Adrenal gland (tissue), 12 donors: ENCODE results near the gene NOP9. TPM values are rescaled to one million over a fixed set of nuclear protein-coding genes. Genes with fewer than 3 reads are reported as not detected.

Experiments used
- DNase-seq, 7 donors: peaks; one replicate each; pipeline ENCODE4 v3.0.0-alpha.2; 2019 to 2020
- H3K27ac ChIP-seq, 5 donors: fragments of 200-600 bp; sonication (generic) in 4 of 5; 1 replicate in 3 of 5; 2 replicates in 2 of 5; pipeline versions ENCODE4 v1.5.1 to v1.8.0; 2016 to 2020; ENCODE audit warnings: mild to moderate bottlenecking in 1 of 5
- H3K27me3 ChIP-seq: fragments of 200-600 bp; 2 replicates; pipeline ENCODE4 v1.8.0; 2021
- H3K36me3 ChIP-seq, 2 donors: fragments of 200-600 bp; replicated peaks in 1 of 2; 1 replicate in 1 of 2; 2 replicates in 1 of 2; pipeline versions ENCODE4 v1.5.1 to v1.8.0; 2018 to 2022
- H3K4me1 ChIP-seq, 2 donors: fragments of 200-600 bp; replicated peaks in 1 of 2; 1 replicate in 1 of 2; 2 replicates in 1 of 2; pipeline versions ENCODE4 v1.5.1 to v1.8.0; 2018 to 2021
- H3K4me3 ChIP-seq, 4 donors: fragments of 200-600 bp; sonication (generic) in 3 of 4; one replicate each; pipeline ENCODE4 v1.5.1; 2016 to 2018
- H3K9me3 ChIP-seq, 3 donors: fragments of 200-600 bp; sonication (generic) in 1 of 3; replicated peaks in 1 of 3; 1 replicate in 2 of 3; 2 replicates in 1 of 3; pipeline versions ENCODE4 v1.5.1 to v1.8.0; 2016 to 2021
- POLR2A ChIP-seq, 2 donors: fragments of 450-650 bp; IDR thresholded peaks; one replicate each; pipeline ENCODE4 v1.6.1; 2017; ENCODE audit warnings: antibody characterized with exemption in 2 of 2, mild to moderate bottlenecking in 2 of 2, moderate library complexity in 1 of 2
- WGBS, 4 donors: extraction: QIAGEN DNeasy Blood & Tissue Kit in 2 of 4; methylation state at CpG; one replicate each; pipeline versions ENCODE4 v1.1.5 to v1.1.7; 2013 to 2017; 5-methylcytosine and 5-hydroxymethylcytosine counted together
- intact Hi-C, 2 donors: fragments of 100-400 bp; cut with DNase I; formaldehyde crosslinking; loops; one replicate each; pipeline versions ENCODE4 v1.14.1 to v1.15.0; 2022 to 2023
- polyA plus RNA-seq, 3 donors: library from polyadenylated mRNA; stranded (reverse); fragments of 200-250 nt in 2 of 3; fragments of 350-450 nt in 1 of 3; fragmentation: Illumina TruSeq in 1 of 3; extraction: RNeasy Lipid Tissue Mini Kit (QIAGEN cat#74804) in 1 of 3; gene quantifications; one replicate each; pipeline ENCODE4 v1.2.3, GENCODE V29; 2013 to 2014
- total RNA-seq, 9 donors: library from RNA; depleted of rRNA in 4 of 9; stranded (reverse); fragments of >200 nt in 4 of 9; fragments of 120-200 nt in 1 of 9; fragmentation: NEBNext Ultra II Directional in 1 of 9; extraction: Animal tissue kit (Norgen Biotek cat#: 25700) in 1 of 9; gene quantifications; one replicate each; pipeline versions ENCODE4 v1.1.0 to v1.2.4, GENCODE V29; 2013 to 2023
- TF ChIP-seq, protein P1 (sequence below), 6 experiments: fragments of 450-650 bp in 4 of 6; fragments of 200-600 bp in 2 of 6; sonication (generic) in 1 of 6; IDR thresholded peaks; 1 replicate in 5 of 6; 2 replicates in 1 of 6; pipeline versions ENCODE4 v1.5.1 to v1.8.0; 2016 to 2021; ENCODE audit warnings: antibody characterized with exemption in 6 of 6, mild to moderate bottlenecking in 2 of 6, moderate library complexity in 1 of 6
- donor health status: healthy with polysubstance abuse.
- donor health status: Bipolar disorder and iron deficiency.
- donor health status: DM: yes; HTN: yes; CAD: no.
- donor health status: DM: no; HTN: no; CAD: no.
- donor health status: DM: no; HTN: no; CAD: no.
- donor health status: DM: yes; HTN: yes; CAD: no.

NOP9 gene
- total and polyA plus RNA-seq, 12 donors, result 9.1 to 28.2 (median 18.2) TPM

GRCh38 chr14:24323341-24323740, 23.7 kb downstream of the NOP9 start:
- intact Hi-C loops, result no loop called here
- Histone ChIP-seq H3K27me3 (no peaks in the 10 kb centered on the region), H3K4me1 (no peaks in the 10 kb centered on the region), H3K9me3 (no peaks in the 10 kb centered on the region), H3K36me3 (no peaks in the 10 kb centered on the region), H3K27ac (no peak overlapping the region), H3K4me3 (no peak overlapping the region)
- 58 to 68% (median 61%) methylated on average over 2 to 3 of the region's 3 CpGs for WGBS, 4 donors
- DNase-seq, result no peak
- TF ChIP-seq, protein P1, sequence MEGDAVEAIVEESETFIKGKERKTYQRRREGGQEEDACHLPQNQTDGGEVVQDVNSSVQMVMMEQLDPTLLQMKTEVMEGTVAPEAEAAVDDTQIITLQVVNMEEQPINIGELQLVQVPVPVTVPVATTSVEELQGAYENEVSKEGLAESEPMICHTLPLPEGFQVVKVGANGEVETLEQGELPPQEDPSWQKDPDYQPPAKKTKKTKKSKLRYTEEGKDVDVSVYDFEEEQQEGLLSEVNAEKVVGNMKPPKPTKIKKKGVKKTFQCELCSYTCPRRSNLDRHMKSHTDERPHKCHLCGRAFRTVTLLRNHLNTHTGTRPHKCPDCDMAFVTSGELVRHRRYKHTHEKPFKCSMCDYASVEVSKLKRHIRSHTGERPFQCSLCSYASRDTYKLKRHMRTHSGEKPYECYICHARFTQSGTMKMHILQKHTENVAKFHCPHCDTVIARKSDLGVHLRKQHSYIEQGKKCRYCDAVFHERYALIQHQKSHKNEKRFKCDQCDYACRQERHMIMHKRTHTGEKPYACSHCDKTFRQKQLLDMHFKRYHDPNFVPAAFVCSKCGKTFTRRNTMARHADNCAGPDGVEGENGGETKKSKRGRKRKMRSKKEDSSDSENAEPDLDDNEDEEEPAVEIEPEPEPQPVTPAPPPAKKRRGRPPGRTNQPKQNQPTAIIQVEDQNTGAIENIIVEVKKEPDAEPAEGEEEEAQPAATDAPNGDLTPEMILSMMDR (IDR thresholded peaks at IDR 0.05), result no peak
- TF ChIP-seq POLR2A (IDR thresholded peaks at IDR 0.05), result no peak

- 67 to 84% (median 74%) methylated on average over 4 to 6 of the region's 6 CpGs for WGBS, 4 donors
- H3K36me3 ChIP-seq, result no peaks in the 10 kb centered on the region
- no peaks in the 10 kb centered on the region for H3K4me1 ChIP-seq
- intact Hi-C loops, result no loop called here
- no peak for DNase-seq
- H3K4me3 ChIP-seq, result no peak overlapping the region
- H3K27me3 ChIP-seq, result no peaks in the 10 kb centered on the region
- no peak overlapping the region for H3K27ac ChIP-seq
- H3K9me3 ChIP-seq, result no peaks in the 10 kb centered on the region
- no peak for TF ChIP-seq POLR2A (IDR thresholded peaks at IDR 0.05)
- TF ChIP-seq, protein P1 (IDR thresholded peaks at IDR 0.05), result no peak
Observed at GRCh38 chr14:24324024-24324423, 24.4 kb downstream of the NOP9 start.

DNA sequence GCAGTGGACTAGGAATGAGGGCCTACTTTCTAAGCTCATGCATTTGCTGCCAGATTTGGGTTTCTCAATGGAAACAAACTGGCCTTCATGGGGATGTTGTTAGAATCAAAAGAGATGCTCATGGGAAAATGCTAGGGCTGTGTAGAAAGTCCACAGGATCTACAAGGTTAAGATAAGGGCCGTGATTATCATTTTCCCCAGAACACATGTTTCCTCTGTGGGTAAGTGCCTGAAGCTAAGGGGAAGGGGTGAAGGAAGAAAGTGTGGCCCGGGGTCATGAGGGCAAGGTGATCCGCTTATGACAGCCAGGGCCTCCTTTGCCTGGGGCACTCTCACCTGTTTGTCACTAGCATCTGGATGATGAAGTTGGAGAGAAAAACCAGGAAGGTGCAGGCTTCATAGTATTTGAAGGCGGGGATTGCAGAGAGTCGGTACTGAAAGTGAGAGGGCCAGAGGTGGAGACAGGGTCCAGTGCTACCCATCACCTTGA, 25.4 kb downstream of the NOP9 start:
- TF ChIP-seq POLR2A (IDR thresholded peaks at IDR 0.05), result no peak
- TF ChIP-seq, protein P1 (IDR thresholded peaks at IDR 0.05), result no peak
- intact Hi-C loops, result no loop called here
- Histone ChIP-seq H3K36me3 (no peaks in the 10 kb centered on the region), H3K27ac (no peak overlapping the region), H3K27me3 (no peaks in the 10 kb centered on the region), H3K4me3 (no peak overlapping the region), H3K4me1 (no peaks in the 10 kb centered on the region), H3K9me3 (no peaks in the 10 kb centered on the region)
- no peak for DNase-seq
- WGBS, 4 donors, result 66 to 85% (median 80%) methylated on average over 5 of the region's 5 CpGs

- Histone ChIP-seq H3K9me3 (no peaks in the 10 kb centered on the region), H3K36me3 (no peaks in the 10 kb centered on the region), H3K4me3 (no peak overlapping the region), H3K27ac (no peak overlapping the region), H3K4me1 (no peaks in the 10 kb centered on the region), H3K27me3 (no peaks in the 10 kb centered on the region)
- TF ChIP-seq POLR2A (IDR thresholded peaks at IDR 0.05), result no peak
- TF ChIP-seq, protein P1 (IDR thresholded peaks at IDR 0.05), result no peak
- intact Hi-C loops, result no loop called here
- DNase-seq, result no peak
- 75 to 82% (median 80%) methylated on average over 9 of the region's 9 CpGs for WGBS, 4 donors
Observed at GRCh38 chr14:24325963-24326362, 26.3 kb downstream of the NOP9 start.
